OCI-LY3 (cell line): ENCODE results near the gene ASTN2.

ENCODE experiments used
- CTCF ChIP-seq: fragments of 200-600, 300-600 bp; sonication (generic); IDR thresholded peaks from 2 replicates; pipeline ENCODE4 v1.5.1; 2014; ENCODE audit warnings: antibody characterized with exemption, low read length, low read depth
- EZH2phosphoT487 ChIP-seq: fragments of 200-600 bp; shearing (Covaris generic); IDR thresholded peaks from 2 replicates; pipeline ENCODE4 v1.6.1; 2018; ENCODE audit warnings: antibody characterized with exemption, mixed run types, low read depth

DNA sequence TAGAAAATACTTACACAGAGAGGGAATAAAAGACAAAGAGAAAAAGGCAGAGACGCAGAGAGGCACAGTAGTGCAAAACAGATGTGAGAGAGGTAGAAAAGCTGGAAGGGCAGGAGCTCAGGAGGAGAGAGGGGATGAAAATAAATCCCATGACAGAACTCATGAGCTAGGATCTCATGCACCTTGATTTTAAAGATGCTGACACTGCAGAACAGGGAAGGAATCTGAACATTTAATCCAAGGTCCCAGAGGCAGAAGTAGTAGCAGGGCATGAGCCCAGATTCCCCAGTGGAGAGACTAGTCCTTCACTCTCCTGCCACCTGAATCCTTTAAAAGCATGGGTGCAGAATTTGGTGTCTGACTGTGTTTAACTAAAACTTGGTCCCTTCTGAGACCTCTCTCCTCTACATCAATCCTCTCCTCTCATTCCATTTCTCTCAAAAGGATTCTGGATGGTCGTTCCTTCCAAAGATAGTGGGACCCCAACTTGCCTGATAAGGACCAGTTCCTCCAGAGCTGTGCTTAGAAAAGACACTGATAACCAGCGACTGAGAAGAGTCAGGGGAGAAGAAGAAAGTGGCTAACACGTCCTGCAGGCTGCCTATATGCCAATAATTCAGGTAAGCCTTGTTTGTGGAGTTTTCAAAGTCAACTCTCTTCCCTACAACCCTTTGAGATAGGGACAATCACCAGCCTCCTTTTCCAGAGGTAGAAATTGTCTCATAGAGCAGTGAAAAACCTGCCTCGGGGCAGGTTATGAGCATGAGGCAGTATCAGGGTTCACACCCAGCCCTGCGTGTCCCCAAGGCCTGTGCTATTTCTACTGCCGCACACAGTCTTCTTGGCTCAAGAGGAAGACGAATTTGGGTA lies 931.0 kb downstream of the ASTN2 start:
- TF ChIP-seq CTCF: no peak
- no peak for TF ChIP-seq EZH2phosphoT487
